H9 (cell line): ENCODE data around the gene GTF2F2. TPM values are rescaled to one million over a fixed set of nuclear protein-coding genes. Genes with fewer than 3 reads are reported as not detected.
"Not testable (repeated sequence)": the region's sequence is repeated elsewhere in the genome, so short reads cannot be mapped to it uniquely, and the experiment has no call there.

Experiments used
- DNase-seq: peaks from one replicate; pipeline ENCODE4 v3.0.0-alpha.2; 2017
- H2AFZ ChIP-seq: one replicate; pipeline ENCODE4 v1.6.1; 2013; ENCODE audit warnings: mild to moderate bottlenecking, low read length, control low read depth, moderate library complexity
- H2AK5ac ChIP-seq: 2 replicates; pipeline ENCODE4 v1.6.1; 2013; ENCODE audit warnings: low read length, control low read depth, mixed read lengths; ENCODE audit not compliant: insufficient read length
- H2BK120ac ChIP-seq: one replicate; pipeline ENCODE4 v1.6.1; 2013; ENCODE audit warnings: low read depth, mild to moderate bottlenecking, low read length, control low read depth, inconsistent platforms; ENCODE audit not compliant: poor library complexity, severe bottlenecking
- H2BK12ac ChIP-seq: 2 replicates; pipeline ENCODE4 v1.6.1; 2013; ENCODE audit warnings: low read length, control low read depth, mixed read lengths, low read depth; ENCODE audit not compliant: insufficient read length
- H2BK15ac ChIP-seq: 2 replicates; pipeline ENCODE4 v1.6.1; 2013; ENCODE audit warnings: low read depth, low read length, control low read depth
- H2BK20ac ChIP-seq: one replicate; pipeline ENCODE4 v1.6.1; 2013; ENCODE audit warnings: low read depth, mild to moderate bottlenecking, low read length, control low read depth, inconsistent platforms; ENCODE audit not compliant: poor library complexity, severe bottlenecking
- H2BK5ac ChIP-seq: 2 replicates; pipeline ENCODE4 v1.6.1; 2013; ENCODE audit warnings: low read length, control low read depth, mixed read lengths; ENCODE audit not compliant: insufficient read length
- H3K14ac ChIP-seq: 2 replicates; pipeline ENCODE4 v1.6.1; 2013; ENCODE audit warnings: low read length, control low read depth; ENCODE audit not compliant: insufficient read depth
- H3K18ac ChIP-seq: 2 replicates; pipeline ENCODE4 v1.6.1; 2013; ENCODE audit warnings: low read depth, mild to moderate bottlenecking, mixed read lengths, low read length, control low read depth; ENCODE audit not compliant: insufficient read length
- H3K23ac ChIP-seq: 2 replicates; pipeline ENCODE4 v1.6.1; 2013; ENCODE audit warnings: low read length, control low read depth, mixed read lengths, low read depth; ENCODE audit not compliant: insufficient read length
- H3K23me2 ChIP-seq: 2 replicates; pipeline ENCODE4 v1.6.1; 2013; ENCODE audit warnings: low read depth, mild to moderate bottlenecking, mixed read lengths, low read length, control low read depth; ENCODE audit not compliant: insufficient read length, poor library complexity, severe bottlenecking
- H3K27ac ChIP-seq: 2 replicates; pipeline ENCODE4 v1.5.1; 2013; ENCODE audit warnings: low read length, control low read depth, mixed read lengths, low read depth; ENCODE audit not compliant: insufficient read length
- H3K27me3 ChIP-seq: 2 replicates; pipeline ENCODE4 v1.6.1; 2013; ENCODE audit warnings: low read length, control low read depth, inconsistent platforms; ENCODE audit not compliant: insufficient read depth
- H3K4ac ChIP-seq: 2 replicates; pipeline ENCODE4 v1.6.1; 2013; ENCODE audit warnings: low read depth, mild to moderate bottlenecking, control low read depth, inconsistent platforms, low read length, moderate library complexity
- H3K4me1 ChIP-seq: 2 replicates; pipeline ENCODE4 v1.6.1; 2013; ENCODE audit warnings: low read length, control low read depth, inconsistent platforms; ENCODE audit not compliant: insufficient read depth
- H3K4me2 ChIP-seq: 2 replicates; pipeline ENCODE4 v1.6.1; 2013; ENCODE audit warnings: low read length, control low read depth, mixed read lengths; ENCODE audit not compliant: insufficient read length, insufficient read depth
- H3K56ac ChIP-seq: 2 replicates; pipeline ENCODE4 v1.6.1; 2013; ENCODE audit warnings: low read depth, mild to moderate bottlenecking, mixed read lengths, low read length, control low read depth; ENCODE audit not compliant: insufficient read length
- H3K79me1 ChIP-seq: 2 replicates; pipeline ENCODE4 v1.6.1; 2013; ENCODE audit warnings: low read depth, mild to moderate bottlenecking, moderate library complexity, low read length, control low read depth, inconsistent platforms; ENCODE audit not compliant: insufficient read depth, poor library complexity, severe bottlenecking
- H3K79me2 ChIP-seq: 2 replicates; pipeline ENCODE4 v1.6.1; 2013; ENCODE audit warnings: low read length, control low read depth, inconsistent platforms; ENCODE audit not compliant: insufficient read depth
- H3K9ac ChIP-seq: 2 replicates; pipeline ENCODE4 v1.6.1; 2013; ENCODE audit warnings: low read length, control low read depth, mixed read lengths; ENCODE audit not compliant: insufficient read length; ENCODE audit errors: extremely low read depth
- H3K9me3 ChIP-seq: one replicate; pipeline ENCODE4 v1.6.1; 2013; ENCODE audit warnings: low read depth, low read length, inconsistent platforms; ENCODE audit not compliant: control insufficient read depth
- H3T11ph ChIP-seq: one replicate; pipeline ENCODE4 v1.6.1; 2013; ENCODE audit warnings: mild to moderate bottlenecking, low read length, control low read depth, inconsistent platforms
- H4K20me1 ChIP-seq: one replicate; pipeline ENCODE4 v1.6.1; 2013; ENCODE audit not compliant: control insufficient read depth, insufficient read length, insufficient read depth
- H4K5ac ChIP-seq: 2 replicates; pipeline ENCODE4 v1.6.1; 2013; ENCODE audit warnings: low read depth, mild to moderate bottlenecking, mixed read lengths, low read length, control low read depth; ENCODE audit not compliant: insufficient read length
- H4K8ac ChIP-seq: replicated peaks from 2 replicates; pipeline ENCODE4 v1.6.1; 2013; ENCODE audit warnings: low read length, control low read depth, mixed read lengths, low read depth; ENCODE audit not compliant: insufficient read length
- H4K91ac ChIP-seq: 2 replicates; pipeline ENCODE4 v1.6.1; 2013; ENCODE audit warnings: low read depth, mild to moderate bottlenecking, moderate library complexity, mixed read lengths, low read length, control low read depth; ENCODE audit not compliant: insufficient read length
- H3K27ac Mint-ChIP-seq, 3 experiments: 2 replicates in 2 of 3; 3 replicates in 1 of 3; pipeline ENCODE4 v1.8.0; 2020 to 2021; ENCODE audit warnings: mixed read lengths in 3 of 3, mild to moderate bottlenecking in 1 of 3, moderate library complexity in 1 of 3
- H3K27me3 Mint-ChIP-seq: 2 replicates; pipeline ENCODE4 v1.8.0; 2021; ENCODE audit warnings: low read depth, mild to moderate bottlenecking, moderate library complexity, mixed read lengths
- H3K36me3 Mint-ChIP-seq, 3 experiments: 2 replicates in 2 of 3; 3 replicates in 1 of 3; pipeline ENCODE4 v1.8.0; 2020 to 2021; ENCODE audit warnings: low read depth in 3 of 3, mixed read lengths in 3 of 3; ENCODE audit not compliant: insufficient read depth in 1 of 3
- H3K4me1 Mint-ChIP-seq, 2 experiments: 2 replicates each; pipeline ENCODE4 v1.8.0; 2020; ENCODE audit warnings: mixed read lengths in 2 of 2
- H3K4me3 Mint-ChIP-seq, 2 experiments: 2 replicates in 1 of 2; 3 replicates in 1 of 2; pipeline ENCODE4 v1.8.0; 2020 to 2021; ENCODE audit warnings: mild to moderate bottlenecking in 2 of 2, mixed read lengths in 2 of 2, moderate library complexity in 1 of 2
- H3K9me3 Mint-ChIP-seq, 2 experiments: 2 replicates in 1 of 2; 3 replicates in 1 of 2; pipeline ENCODE4 v1.8.0; 2020; ENCODE audit warnings: mild to moderate bottlenecking in 2 of 2, mixed read lengths in 2 of 2, moderate library complexity in 1 of 2
- WGBS: extraction: QIAGEN DNeasy Blood & Tissue Kit; methylation state at CpG from one replicate; pipeline ENCODE4 v1.1.7; 2013; ENCODE audit warnings: missing lambda C conversion rate, low lambda C conversion rate, mixed read lengths; ENCODE audit not compliant: insufficient read length; ENCODE audit errors: extremely low coverage; 5-methylcytosine and 5-hydroxymethylcytosine counted together
- total RNA-seq: library from RNA; stranded (reverse); gene quantifications from 2 replicates; pipeline ENCODE4 v1.2.1, GENCODE V29; 2021
- TF ChIP-seq, protein P1 (sequence below): fragments of 200-600 bp; sonication (generic); conservative IDR thresholded peaks from 3 replicates; pipeline ENCODE4 v1.8.0; 2021; ENCODE audit warnings: antibody characterized with exemption, mild to moderate bottlenecking

The GTF2F2 gene
- total RNA-seq, 1 experiment from 2014 or later: 29.6 TPM

DNA sequence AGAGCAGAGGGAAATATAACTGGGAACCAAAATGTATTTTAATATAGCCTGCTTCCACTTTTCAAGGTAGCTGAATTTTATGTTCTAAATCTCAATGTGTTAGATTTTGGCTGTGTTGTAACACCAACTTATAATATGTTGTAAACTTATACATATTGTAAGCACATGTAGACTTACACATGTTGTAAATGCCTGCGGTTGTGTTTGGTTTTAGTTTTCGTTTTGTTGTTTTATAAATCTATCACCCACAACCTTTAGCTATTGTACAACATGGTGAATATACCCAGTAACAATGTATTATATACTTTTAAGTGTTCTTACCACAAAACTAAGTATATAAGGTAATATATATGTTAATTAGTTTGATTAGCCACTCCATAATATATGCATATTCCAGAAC is 65.0 kb downstream of the GTF2F2 start:
- Histone ChIP-seq H3K9me3 (no peaks in the 10 kb centered on the region), H3K4me2 (no peak overlapping the region), H3K79me1 (no peaks in the 10 kb centered on the region), H2BK5ac (no peak overlapping the region), H4K5ac (no peak overlapping the region), H3K18ac (no peak overlapping the region), H4K91ac (no peak overlapping the region), H2BK120ac (no peak overlapping the region), H3T11ph (no peak overlapping the region), H3K9ac (no peak overlapping the region), H2BK15ac (no peak overlapping the region), H2BK20ac (no peak overlapping the region), H3K27ac (no peak overlapping the region), H3K4me1 (no peaks in the 10 kb centered on the region), H3K23me2 (no peaks in the 10 kb centered on the region), H3K56ac (no peak overlapping the region), H3K27me3 (no peaks in the 10 kb centered on the region), H2AFZ (no peak overlapping the region), H3K23ac (no peak overlapping the region), H4K8ac (no peak overlapping the region), H3K79me2 (no peaks in the 10 kb centered on the region), H4K20me1 (no peaks in the 10 kb centered on the region), H2BK12ac (no peak overlapping the region), H2AK5ac (no peak overlapping the region), H3K4ac (no peak overlapping the region), H3K14ac (no peak overlapping the region)
- DNase-seq: no peak
- H3K4me3 Mint-ChIP-seq: no peak overlapping the region
- WGBS: no CpG with 5 or more reads among the region's 2 CpGs
- H3K27ac Mint-ChIP-seq: no peak overlapping the region
- H3K27me3 Mint-ChIP-seq: no peaks in the 10 kb centered on the region
- H3K4me1 Mint-ChIP-seq: no peaks in the 10 kb centered on the region
- no peaks in the 10 kb centered on the region for H3K9me3 Mint-ChIP-seq
- H3K36me3 Mint-ChIP-seq: peaks cover 5 to 17% (median 6%) of the 10 kb centered on the region in 3 experiments; a peak in 5 of 7 replicates
- TF ChIP-seq, protein P1, sequence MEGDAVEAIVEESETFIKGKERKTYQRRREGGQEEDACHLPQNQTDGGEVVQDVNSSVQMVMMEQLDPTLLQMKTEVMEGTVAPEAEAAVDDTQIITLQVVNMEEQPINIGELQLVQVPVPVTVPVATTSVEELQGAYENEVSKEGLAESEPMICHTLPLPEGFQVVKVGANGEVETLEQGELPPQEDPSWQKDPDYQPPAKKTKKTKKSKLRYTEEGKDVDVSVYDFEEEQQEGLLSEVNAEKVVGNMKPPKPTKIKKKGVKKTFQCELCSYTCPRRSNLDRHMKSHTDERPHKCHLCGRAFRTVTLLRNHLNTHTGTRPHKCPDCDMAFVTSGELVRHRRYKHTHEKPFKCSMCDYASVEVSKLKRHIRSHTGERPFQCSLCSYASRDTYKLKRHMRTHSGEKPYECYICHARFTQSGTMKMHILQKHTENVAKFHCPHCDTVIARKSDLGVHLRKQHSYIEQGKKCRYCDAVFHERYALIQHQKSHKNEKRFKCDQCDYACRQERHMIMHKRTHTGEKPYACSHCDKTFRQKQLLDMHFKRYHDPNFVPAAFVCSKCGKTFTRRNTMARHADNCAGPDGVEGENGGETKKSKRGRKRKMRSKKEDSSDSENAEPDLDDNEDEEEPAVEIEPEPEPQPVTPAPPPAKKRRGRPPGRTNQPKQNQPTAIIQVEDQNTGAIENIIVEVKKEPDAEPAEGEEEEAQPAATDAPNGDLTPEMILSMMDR: no peak

DNA sequence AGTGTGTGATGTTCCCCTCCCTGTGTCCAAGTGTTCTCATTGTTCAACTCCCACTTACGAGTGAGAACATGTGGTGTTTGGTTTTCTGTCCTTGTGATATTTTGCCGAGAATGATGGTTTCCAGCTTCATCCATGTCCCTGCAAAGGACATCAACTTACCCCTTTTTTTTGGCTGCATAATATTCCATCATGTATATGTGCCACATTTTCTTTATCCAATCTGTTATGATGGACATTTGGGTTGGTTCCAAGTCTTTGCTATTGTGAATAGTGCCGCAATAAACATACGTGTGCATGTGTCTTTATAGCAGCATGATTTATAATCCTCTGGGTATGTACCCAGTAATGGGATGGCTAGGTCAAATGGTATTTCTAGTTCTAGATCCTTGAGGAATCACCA is 68.8 kb downstream of the GTF2F2 start:
- not testable (repeated sequence) for H3K27me3 Mint-ChIP-seq, H3K9ac ChIP-seq, H3K4me3 Mint-ChIP-seq, H2BK15ac ChIP-seq, H2BK12ac ChIP-seq, H4K8ac ChIP-seq, H3K56ac ChIP-seq, H4K20me1 ChIP-seq, H3K23ac ChIP-seq, H3K4me2 ChIP-seq, H3K4me1 Mint-ChIP-seq, H4K5ac ChIP-seq, H4K91ac ChIP-seq, H2BK5ac ChIP-seq, H3K14ac ChIP-seq, H3K27ac ChIP-seq, H3K27me3 ChIP-seq, H3K4me1 ChIP-seq, H3K18ac ChIP-seq, H3K4ac ChIP-seq, H3K79me1 ChIP-seq, H3K9me3 Mint-ChIP-seq, H3K27ac Mint-ChIP-seq, H3K23me2 ChIP-seq, DNase-seq, H2BK120ac ChIP-seq, H3T11ph ChIP-seq, H3K79me2 ChIP-seq, H3K9me3 ChIP-seq, H2AFZ ChIP-seq, H2BK20ac ChIP-seq, H2AK5ac ChIP-seq
- no CpG with 5 or more reads among the region's 4 CpGs for WGBS
- H3K36me3 Mint-ChIP-seq: peaks cover 5 to 15% (median 6%) of the 10 kb centered on the region in 3 experiments; a peak in 5 of 7 replicates
